ENCODE results near the gene TRIM31. TPM values are rescaled to one million over a fixed set of nuclear protein-coding genes. Genes with fewer than 3 reads are reported as not detected.

TRIM31 gene
- total RNA-seq, 4 donors from 2014 or later, result not detected

DNA sequence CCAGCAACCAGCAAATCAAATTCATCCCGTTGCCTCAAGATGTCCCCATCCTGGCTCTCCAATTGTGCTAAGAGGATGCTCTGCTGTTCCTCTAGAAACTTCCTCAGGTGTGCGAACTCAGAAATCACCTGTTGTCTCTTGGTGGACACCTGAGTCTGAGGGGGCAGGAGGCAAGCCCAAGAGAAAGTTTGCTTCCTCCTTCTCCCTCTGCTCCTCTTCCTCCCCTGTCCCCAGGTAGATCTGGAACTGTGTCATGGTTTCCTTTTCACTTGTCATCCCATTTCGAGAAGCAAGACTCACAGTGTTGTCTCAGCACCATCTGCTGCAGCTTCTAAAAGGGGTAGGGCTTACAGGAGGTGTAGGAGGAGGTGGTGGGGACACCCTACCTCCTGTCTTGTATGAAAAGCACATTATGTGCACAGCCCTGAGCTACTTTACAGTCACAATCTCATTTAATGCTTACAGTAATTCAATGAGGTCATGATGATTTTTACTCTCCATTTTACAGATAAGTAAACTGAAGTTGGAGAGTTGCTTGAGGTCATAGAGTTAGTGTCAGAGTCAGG lies 45.7 kb upstream of the TRIM31 start:
- H3K27me3 ChIP-seq, result no peaks in the 10 kb centered on the region
- peaks cover 0 to 7% of the 10 kb centered on the region in 2 donors for H3K4me1 ChIP-seq
- H3K27ac ChIP-seq, result no peak overlapping the region
- H3K4me3 ChIP-seq (replicated peaks in 1 of 3), result no peak overlapping the region
- 52 to 59% methylated on average over 3 of the region's 3 CpGs for WGBS, 2 donors
- H3K9me3 ChIP-seq, result no peaks in the 10 kb centered on the region
- intact Hi-C loops (cut with DNase I), result no loop called here
- no peak for TF ChIP-seq POLR2A (IDR thresholded peaks at IDR 0.05)
- H3K36me3 ChIP-seq, result no peaks in the 10 kb centered on the region
- DNase-seq, result no peak

GRCh38 chr6:30157999-30158398 lies 45.1 kb upstream of the TRIM31 start:
- no peak overlapping the region for H3K4me3 ChIP-seq (replicated peaks in 1 of 3)
- H3K27me3 ChIP-seq, result no peaks in the 10 kb centered on the region
- no peak overlapping the region for H3K27ac ChIP-seq
- H3K36me3 ChIP-seq, result no peaks in the 10 kb centered on the region
- H3K4me1 ChIP-seq, result peaks cover 0 to 7% of the 10 kb centered on the region in 2 donors
- intact Hi-C loops (cut with DNase I), result no loop called here
- H3K9me3 ChIP-seq, result no peaks in the 10 kb centered on the region
- WGBS, 2 donors, result 79 to 91% methylated on average over 2 of the region's 2 CpGs
- DNase-seq, result no peak
- no peak for TF ChIP-seq CTCF (IDR thresholded peaks at IDR 0.05)
- no peak for TF ChIP-seq POLR2A (IDR thresholded peaks at IDR 0.05)

- no peaks in the 10 kb centered on the region for H3K9me3 ChIP-seq
- H3K36me3 ChIP-seq, result no peaks in the 10 kb centered on the region
- TF ChIP-seq CTCF (IDR thresholded peaks at IDR 0.05) (no peak), POLR2A (IDR thresholded peaks at IDR 0.05) (no peak)
- no peaks in the 10 kb centered on the region for H3K27me3 ChIP-seq
- intact Hi-C loops (cut with DNase I), result no loop called here
- DNase-seq, result no peak
- H3K4me1 ChIP-seq, result peaks cover 0 to 7% of the 10 kb centered on the region in 2 donors
- no peak overlapping the region for H3K4me3 ChIP-seq (replicated peaks in 1 of 3)
- no peak overlapping the region for H3K27ac ChIP-seq
These were observed 44.7 kb upstream of the TRIM31 start for GRCh38 chr6:30157581-30157980.

- 89 to 91% methylated on average over 9 of the region's 9 CpGs for WGBS, 2 donors
These were observed 43.9 kb upstream of the TRIM31 start for GRCh38 chr6:30156774-30157173.

DNA sequence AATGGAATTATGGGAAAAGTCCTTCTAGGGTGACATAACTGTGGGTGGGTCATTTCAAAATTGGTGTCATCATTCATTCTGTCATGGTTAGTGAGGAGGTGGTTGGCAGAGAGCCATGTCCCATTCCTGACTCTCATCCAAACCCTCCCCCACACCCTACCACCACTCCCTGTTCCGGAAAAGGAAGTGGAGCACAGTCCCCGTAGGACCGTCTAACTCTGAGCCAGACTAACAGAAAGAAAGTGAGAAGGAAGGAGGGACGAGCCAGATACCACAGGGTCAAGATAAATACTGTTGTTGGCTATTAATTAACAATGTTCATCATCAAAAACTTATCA lies 43.3 kb upstream of the TRIM31 start:
- intact Hi-C loops (cut with DNase I), result no loop called here
- Histone ChIP-seq H3K4me3 (replicated peaks in 1 of 3) (no peak overlapping the region), H3K4me1 (peaks cover 0 to 7% of the 10 kb centered on the region in 2 donors), H3K27ac (no peak overlapping the region), H3K9me3 (no peaks in the 10 kb centered on the region), H3K36me3 (no peaks in the 10 kb centered on the region), H3K27me3 (no peaks in the 10 kb centered on the region)
- no peak for TF ChIP-seq POLR2A (IDR thresholded peaks at IDR 0.05)
- no peak for TF ChIP-seq CTCF (IDR thresholded peaks at IDR 0.05)
- peak; percentile 10 to 19 for DNase-seq
- 39 to 47% methylated on average over 4 of the region's 4 CpGs for WGBS, 2 donors

More at GRCh38 chr6:30156774-30157173, 43.9 kb upstream of the TRIM31 start:
- H3K36me3 ChIP-seq, result no peaks in the 10 kb centered on the region
- peaks cover 0 to 7% of the 10 kb centered on the region in 2 donors for H3K4me1 ChIP-seq
- intact Hi-C loops (cut with DNase I), result no loop called here
- H3K27me3 ChIP-seq, result no peaks in the 10 kb centered on the region
- no peak overlapping the region for H3K4me3 ChIP-seq (replicated peaks in 1 of 3)
- DNase-seq, result no peak
- TF ChIP-seq POLR2A (IDR thresholded peaks at IDR 0.05), result no peak
- H3K9me3 ChIP-seq, result no peaks in the 10 kb centered on the region
- H3K27ac ChIP-seq, result no peak overlapping the region

DNA sequence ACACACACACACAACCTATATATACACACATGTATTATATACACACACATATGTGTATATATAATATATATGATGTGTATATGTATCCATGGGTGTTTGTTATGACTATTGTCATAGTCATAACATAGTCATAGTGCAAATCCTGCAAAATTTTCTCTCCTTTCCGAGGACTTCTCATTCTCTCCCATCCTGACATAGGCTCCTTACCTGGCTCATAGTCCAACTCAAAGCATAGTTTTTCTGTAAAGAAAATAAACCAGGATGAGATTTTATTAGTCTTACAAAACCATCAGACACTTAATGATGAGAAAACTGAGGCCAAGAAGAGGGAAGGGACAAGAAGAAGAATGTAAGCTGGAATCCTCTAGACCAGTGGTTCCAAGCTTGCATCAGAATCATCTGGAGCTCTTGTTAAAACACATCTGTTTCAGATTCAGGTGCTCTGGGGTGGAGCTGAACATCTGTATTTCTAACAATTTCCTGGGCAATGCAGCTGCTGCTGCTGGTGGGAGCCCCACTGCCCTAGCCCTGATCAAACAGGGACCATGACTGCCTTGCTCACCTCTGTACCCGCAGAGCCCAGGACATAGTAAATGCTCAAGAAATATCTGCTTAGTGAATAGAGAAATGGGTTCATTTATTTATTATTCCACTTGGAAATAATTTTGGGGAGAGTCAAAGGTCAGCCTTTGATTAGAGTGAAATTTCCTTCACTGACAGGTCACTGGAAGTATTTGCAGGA lies 42.8 kb upstream of the TRIM31 start:
- H3K27me3 ChIP-seq, result no peaks in the 10 kb centered on the region
- H3K9me3 ChIP-seq, result no peaks in the 10 kb centered on the region
- no peak overlapping the region for H3K4me3 ChIP-seq (replicated peaks in 1 of 3)
- intact Hi-C loops (cut with DNase I), result no loop called here
- WGBS, 2 donors, result 94 to 99% methylated on average over 2 of the region's 2 CpGs
- no peak overlapping the region for H3K27ac ChIP-seq
- no peak for DNase-seq
- TF ChIP-seq CTCF (IDR thresholded peaks at IDR 0.05), result no peak
- no peak for TF ChIP-seq POLR2A (IDR thresholded peaks at IDR 0.05)
- no peaks in the 10 kb centered on the region for H3K36me3 ChIP-seq
- peaks cover 0 to 7% of the 10 kb centered on the region in 2 donors for H3K4me1 ChIP-seq

All from thyroid gland (tissue), 4 donors.